Brain microvascular endothelial cell (primary cell): ENCODE results near the gene PRTFDC1.
"Not testable (repeated sequence)": the region's sequence is repeated elsewhere in the genome, so short reads cannot be mapped to it uniquely, and the experiment has no call there.

Experiments used
- DNase-seq: peaks from one replicate; pipeline ENCODE4 v3.0.0-alpha.2; 2020
- H3K27ac ChIP-seq: fragments of 250-450 bp; sonication (Bioruptor Pico); 2 replicates; pipeline ENCODE4 v1.5.1; 2020; ENCODE audit warnings: mild to moderate bottlenecking, moderate library complexity
- H3K27me3 ChIP-seq: fragments of 250-450 bp; sonication (Bioruptor Pico); replicated peaks from 2 replicates; pipeline ENCODE4 v1.5.1; 2020; ENCODE audit warnings: mild to moderate bottlenecking
- H3K36me3 ChIP-seq: fragments of 250-450 bp; sonication (Bioruptor Pico); replicated peaks from 2 replicates; pipeline ENCODE4 v1.5.1; 2020; ENCODE audit warnings: mild to moderate bottlenecking
- H3K4me3 ChIP-seq: 2 replicates; pipeline ENCODE4 v1.5.1; 2011; ENCODE audit warnings: low read depth, mild to moderate bottlenecking, control low read depth, low read length, moderate library complexity
- CTCF ChIP-seq: IDR thresholded peaks from 2 replicates; pipeline ENCODE4 v1.5.1; 2011; ENCODE audit warnings: low read depth, mild to moderate bottlenecking, moderate library complexity, low read length, control low read depth, inconsistent platforms; ENCODE audit errors: missing control alignments
- in situ Hi-C: cut with HindIII; loops from 2 replicates; pipeline ENCODE4 v1.10.0; 2017; ENCODE audit warnings: low sequenced_read_pairs, low pct_ligation_motif_present

The PRTFDC1 gene

DNA sequence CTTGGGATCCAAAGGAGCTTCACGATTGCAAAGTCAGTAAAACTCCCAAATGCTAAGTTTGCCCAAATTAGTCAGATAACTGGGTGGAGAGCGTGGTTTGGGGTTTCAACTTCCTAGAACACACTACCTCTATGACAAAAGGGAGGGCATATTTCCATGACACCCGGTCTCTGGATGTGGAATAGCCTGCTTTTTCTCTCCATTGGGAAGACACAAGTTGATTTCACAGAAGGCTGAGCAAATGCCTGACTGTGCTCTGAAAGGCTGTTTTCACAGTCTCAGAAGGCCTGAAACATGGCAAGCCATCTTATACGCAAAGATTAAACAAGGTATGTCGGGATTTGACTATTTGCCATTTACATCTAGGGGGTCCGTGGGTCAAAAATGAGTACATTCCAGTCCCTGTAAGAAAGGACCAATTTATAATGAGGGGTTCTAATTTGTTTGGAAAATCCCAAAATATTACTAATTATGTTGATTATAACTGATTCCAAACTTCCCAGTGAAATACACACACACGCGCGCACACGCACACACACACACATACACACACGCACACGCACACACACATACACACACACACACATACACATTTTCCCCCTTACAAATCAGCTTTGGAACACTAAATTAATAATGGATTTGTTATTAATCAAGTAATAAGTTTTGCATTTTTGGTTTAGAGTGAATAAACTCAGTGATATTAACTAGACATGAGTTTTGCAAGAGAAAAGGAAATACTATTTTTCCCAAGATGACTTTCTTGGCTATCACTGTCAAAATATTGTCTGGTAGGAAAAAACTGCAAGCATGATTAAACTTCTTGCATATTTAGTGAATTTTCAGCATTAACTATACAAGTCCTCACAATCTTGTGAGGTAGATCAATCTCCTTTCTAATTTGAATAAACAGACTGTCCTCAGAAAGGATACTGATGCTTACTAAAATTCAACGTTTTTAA is 105.0 kb downstream of the PRTFDC1 start:
- Histone ChIP-seq H3K27ac (no peak overlapping the region), H3K36me3 (no peaks in the 10 kb centered on the region), H3K27me3 (no peaks in the 10 kb centered on the region), H3K4me3 (no peak overlapping the region)
- in situ Hi-C loops = no loop called here
- DNase-seq = no peak
- no peak for TF ChIP-seq CTCF

DNA sequence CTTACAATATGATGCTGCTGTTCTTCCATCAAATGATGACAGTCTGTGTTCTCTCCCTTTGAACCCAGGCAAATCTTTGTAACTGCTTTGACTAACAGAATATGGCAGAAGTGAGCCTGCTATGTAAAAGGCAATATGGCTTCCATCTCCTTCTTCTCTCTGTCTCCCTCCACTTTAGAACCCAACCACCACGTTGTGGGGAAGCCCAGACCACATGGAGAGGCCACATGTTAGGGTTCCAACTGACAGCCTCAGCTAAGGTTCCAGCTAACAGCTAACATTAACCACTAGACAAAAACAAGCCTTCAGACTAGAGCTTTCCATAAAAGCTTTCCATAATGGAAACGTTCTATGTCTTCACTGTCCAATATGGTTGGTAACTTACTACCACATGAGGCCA is 107.7 kb downstream of the PRTFDC1 start:
- H3K27ac ChIP-seq = no peak overlapping the region
- H3K27me3 ChIP-seq = no peaks in the 10 kb centered on the region

GRCh38 chr10:24843256-24843655 is 109.2 kb downstream of the PRTFDC1 start:
- no peak for DNase-seq
- Histone ChIP-seq H3K4me3 (no peak overlapping the region), H3K36me3 (no peaks in the 10 kb centered on the region), H3K27me3 (no peaks in the 10 kb centered on the region), H3K27ac (no peak overlapping the region)
- no peak for TF ChIP-seq CTCF
- in situ Hi-C loops = no loop called here

More for the DNA sequence above, 107.7 kb downstream of the PRTFDC1 start:
- H3K36me3 ChIP-seq = no peaks in the 10 kb centered on the region
- H3K4me3 ChIP-seq = no peak overlapping the region
- in situ Hi-C loops = no loop called here
- DNase-seq = no peak
- no peak for TF ChIP-seq CTCF

DNA sequence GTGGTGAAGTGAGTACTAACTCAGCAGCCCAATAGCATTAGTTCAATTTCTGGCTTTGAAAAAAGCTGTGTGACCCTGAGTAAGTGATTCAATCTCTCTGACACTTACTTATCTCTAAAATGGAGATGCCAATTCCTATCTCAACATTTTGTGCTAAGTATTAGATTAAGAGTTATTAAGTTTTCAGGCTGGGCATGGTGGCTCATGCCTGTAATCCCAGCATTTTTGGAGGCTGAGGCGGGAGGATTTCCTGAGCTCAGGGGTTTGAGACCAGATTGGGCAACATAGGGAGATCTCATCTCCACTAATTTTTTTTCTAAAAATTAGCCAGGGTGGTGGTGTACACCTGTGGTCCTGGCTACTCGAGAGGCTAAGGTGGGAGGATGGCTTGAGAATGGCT is 109.5 kb downstream of the PRTFDC1 start:
- Histone ChIP-seq H3K36me3 (no peaks in the 10 kb centered on the region), H3K27me3 (no peaks in the 10 kb centered on the region), H3K4me3 (no peak overlapping the region), H3K27ac (no peak overlapping the region)
- DNase-seq = no peak
- TF ChIP-seq CTCF = no peak
- in situ Hi-C loops = no loop called here

GRCh38 chr10:24841530-24841929 is 110.9 kb downstream of the PRTFDC1 start:
- H3K4me3 ChIP-seq = no peak overlapping the region
- in situ Hi-C loops = no loop called here
- no peak for TF ChIP-seq CTCF
- no peaks in the 10 kb centered on the region for H3K36me3 ChIP-seq
- H3K27me3 ChIP-seq = no peaks in the 10 kb centered on the region
- no peak overlapping the region for H3K27ac ChIP-seq
- no peak for DNase-seq

- no peaks in the 10 kb centered on the region for H3K36me3 ChIP-seq
- in situ Hi-C loops = no loop called here
- TF ChIP-seq CTCF = no peak
- no peaks in the 10 kb centered on the region for H3K27me3 ChIP-seq
- DNase-seq = no peak
- H3K4me3 ChIP-seq = no peak overlapping the region
- H3K27ac ChIP-seq = no peak overlapping the region
Measured at GRCh38 chr10:24840784-24841183, 111.6 kb downstream of the PRTFDC1 start.

GRCh38 chr10:24837781-24838180 is 114.6 kb downstream of the PRTFDC1 start:
- in situ Hi-C loops, H3K27ac ChIP-seq, H3K27me3 ChIP-seq, H3K4me3 ChIP-seq, DNase-seq, H3K36me3 ChIP-seq: not testable (repeated sequence)
